A549 (cell line): ENCODE data around the gene ZNF367. TPM values are rescaled to one million over a fixed set of nuclear protein-coding genes. Genes with fewer than 3 reads are reported as not detected.
A peak's percentile ranks its signal among the peaks of the same experiment; 100 is the strongest.

Experiments used
- ATAC-seq, 2 experiments: fragments of 200-7000 bp in 1 of 2; fragments of >200 bp in 1 of 2; cut with Nextera tagmentation in 1 of 2; cut with Tn5 transposase in 1 of 2; 3 replicates each; pipeline versions ENCODE4 v1.8.0 to v1.9.1; 2018 to 2020; ENCODE audit warnings: mild to moderate bottlenecking in 1 of 2, moderate library complexity in 1 of 2
- CTCF ChIA-PET: fragments of 300-600 bp; sonication (Branson Sonifier 250); formaldehyde crosslinking; extraction: SDS; loops from one replicate; lab custom pipeline; 2021; ENCODE audit warnings: antibody characterized with exemption, inconsistent platforms; lab: Yijun Ruan, JAX
- POLR2A ChIA-PET: fragments of 350-600 bp; formaldehyde crosslinking; extraction: SDS; loops from one replicate; lab custom pipeline; 2021; ENCODE audit warnings: antibody characterized with exemption, inconsistent platforms; lab: Yijun Ruan, JAX
- DNase-seq, 2 experiments: peaks; one replicate each; pipeline versions ENCODE4 v3.0.0 to v3.0.0-alpha.2; 2011 to 2016; ENCODE audit warnings: low read depth in 1 of 2, low spot score in 1 of 2
- FAIRE-seq: peaks from 2 replicates; lab custom pipeline; 2011; peaks lifted over from hg19 to GRCh38; lab: Jason Lieb, UNC
- H3K27ac ChIP-seq, 2 experiments: fragments of >200 bp; sonication (Bioruptor Twin); formaldehyde crosslinking; 3 replicates each; pipeline ENCODE4 v1.5.1; 2016 to 2017
- H3K4me1 ChIP-seq: fragments of >200 bp; sonication (Bioruptor Twin); formaldehyde crosslinking; 3 replicates; pipeline ENCODE4 v1.6.1; 2016
- H3K4me2 ChIP-seq: fragments of >200 bp; sonication (Bioruptor Twin); formaldehyde crosslinking; 3 replicates; pipeline ENCODE4 v1.6.1; 2016
- H3K4me3 ChIP-seq: fragments of >200 bp; sonication (Bioruptor Twin); formaldehyde crosslinking; 3 replicates; pipeline ENCODE4 v1.5.1; 2016
- H3K9me3 ChIP-seq: fragments of >200 bp; sonication (Bioruptor Twin); formaldehyde crosslinking; 3 replicates; pipeline ENCODE4 v1.6.1; 2016
- BHLHE40 ChIP-seq: IDR thresholded peaks from 2 replicates; pipeline ENCODE4 v1.6.1; 2012; ENCODE audit warnings: low read depth, low read length, inconsistent platforms
- CBX2 ChIP-seq: fragments of 200-600 bp; sonication (generic); IDR thresholded peaks from 2 replicates; pipeline ENCODE4 v1.6.1; 2016; ENCODE audit warnings: low read depth, mild to moderate bottlenecking, borderline replicate concordance
- CHD2 ChIP-seq: fragments of 150-350 bp; IDR thresholded peaks from 2 replicates; pipeline ENCODE4 v1.6.1; 2014; ENCODE audit warnings: low read length; ENCODE audit not compliant: partially characterized antibody
- CHD4 ChIP-seq: fragments of 200-600 bp; sonication (generic); IDR thresholded peaks from 2 replicates; pipeline ENCODE4 v1.6.1; 2016; ENCODE audit warnings: antibody characterized with exemption, mild to moderate bottlenecking, borderline replicate concordance
- CTCF ChIP-seq: fragments of >200 bp; sonication (Bioruptor Twin); formaldehyde crosslinking; IDR thresholded peaks from 3 replicates; pipeline ENCODE4 v1.5.1; 2016
- EHF ChIP-seq: fragments of 250-450 bp; sonication (Bioruptor Pico); IDR thresholded peaks from 2 replicates; pipeline ENCODE4 v1.5.0; 2020; ENCODE audit warnings: mild to moderate bottlenecking
- EHMT2 ChIP-seq: fragments of 200-600 bp; sonication (generic); IDR thresholded peaks from 2 replicates; pipeline ENCODE4 v1.6.1; 2016; ENCODE audit warnings: antibody characterized with exemption, low read depth, mild to moderate bottlenecking, moderate library complexity
- ELK1 ChIP-seq: fragments of 150-350 bp; IDR thresholded peaks from 2 replicates; pipeline ENCODE4 v1.6.1; 2014; ENCODE audit warnings: low read depth, mild to moderate bottlenecking, low read length
- EP300 ChIP-seq, 2 experiments: fragments of >200 bp; sonication (Bioruptor Twin); formaldehyde crosslinking; IDR thresholded peaks; 2 replicates in 1 of 2; 3 replicates in 1 of 2; pipeline ENCODE4 v1.6.1; 2016 to 2017
- FOSL2 ChIP-seq, 2 experiments: fragments of 450-650 bp in 1 of 2; fragments of >200 bp in 1 of 2; sonication (Bioruptor Twin) in 1 of 2; formaldehyde crosslinking; IDR thresholded peaks; 2 replicates each; pipeline versions ENCODE4 v1.5.0 to v1.6.1; 2016 to 2020; ENCODE audit warnings: mild to moderate bottlenecking in 1 of 2, moderate library complexity in 1 of 2
- GATA3 ChIP-seq: IDR thresholded peaks from 2 replicates; pipeline ENCODE4 v1.6.1; 2012; ENCODE audit warnings: borderline replicate concordance
- HOXA7 ChIP-seq: fragments of 250-450 bp; sonication (Bioruptor Pico); IDR thresholded peaks from 2 replicates; pipeline ENCODE4 v1.5.0; 2020; ENCODE audit warnings: mild to moderate bottlenecking, moderate library complexity
- HOXB5 ChIP-seq: fragments of 250-450 bp; sonication (Bioruptor Pico); IDR thresholded peaks from 2 replicates; pipeline ENCODE4 v1.5.0; 2020; ENCODE audit warnings: mild to moderate bottlenecking, moderate library complexity
- JUN ChIP-seq, 2 experiments: fragments of >200 bp; sonication (Bioruptor Twin); formaldehyde crosslinking; IDR thresholded peaks; 2 replicates in 1 of 2; 3 replicates in 1 of 2; pipeline ENCODE4 v1.6.1; 2016 to 2017
- JUNB ChIP-seq: fragments of >200 bp; sonication (Bioruptor Twin); formaldehyde crosslinking; IDR thresholded peaks from 2 replicates; pipeline ENCODE4 v1.6.1; 2016
- KDM1A ChIP-seq: fragments of 200-600 bp; sonication (generic); IDR thresholded peaks from 2 replicates; pipeline ENCODE4 v1.6.1; 2016; ENCODE audit warnings: low read depth, mild to moderate bottlenecking
- MAFK ChIP-seq: fragments of 450-650 bp; IDR thresholded peaks from 2 replicates; pipeline ENCODE4 v1.6.1; 2014; ENCODE audit not compliant: partially characterized antibody
- MAZ ChIP-seq: fragments of 150-350 bp; IDR thresholded peaks from 2 replicates; pipeline ENCODE4 v1.6.1; 2014; ENCODE audit warnings: antibody characterized with exemption, low read depth, low read length, borderline replicate concordance
- MYC ChIP-seq: IDR thresholded peaks from 2 replicates; pipeline ENCODE4 v1.6.1; 2012; ENCODE audit warnings: mild to moderate bottlenecking, inconsistent platforms, low read length, improper control_type of control experiment, borderline replicate concordance
- NR3C1 ChIP-seq: fragments of >200 bp; sonication (Bioruptor Twin); formaldehyde crosslinking; IDR thresholded peaks from 3 replicates; pipeline ENCODE4 v1.6.1; 2017
- POLR2AphosphoS2 ChIP-seq: conservative IDR thresholded peaks from 2 replicates; pipeline ENCODE4 v1.6.1; 2012; ENCODE audit warnings: low read length, improper control_type of control experiment, inconsistent platforms
- RAD21 ChIP-seq, 2 experiments: fragments of >200 bp in 1 of 2; sonication (Bioruptor Twin) in 1 of 2; formaldehyde crosslinking in 1 of 2; IDR thresholded peaks in 1 of 2; conservative IDR thresholded peaks in 1 of 2; 2 replicates in 1 of 2; 3 replicates in 1 of 2; pipeline ENCODE4 v1.6.1; 2012 to 2018; ENCODE audit warnings: inconsistent platforms in 1 of 2
- RARB ChIP-seq: fragments of 250-450 bp; sonication (Bioruptor Pico); IDR thresholded peaks from 2 replicates; pipeline ENCODE4 v1.8.0; 2021; ENCODE audit warnings: mild to moderate bottlenecking, moderate library complexity
- RCOR1 ChIP-seq: fragments of 150-350 bp; IDR thresholded peaks from 2 replicates; pipeline ENCODE4 v1.6.1; 2014; ENCODE audit warnings: antibody characterized with exemption, low read length, low read depth
- RNF2 ChIP-seq: fragments of 200-600 bp; sonication (generic); IDR thresholded peaks from 2 replicates; pipeline ENCODE4 v1.6.1; 2016; ENCODE audit warnings: low read depth, mild to moderate bottlenecking, antibody characterized with exemption, moderate library complexity, borderline replicate concordance
- TP53 ChIP-seq: fragments of 250-450 bp; sonication (Bioruptor Pico); IDR thresholded peaks from 2 replicates; pipeline ENCODE4 v1.5.0; 2021; ENCODE audit warnings: mild to moderate bottlenecking, moderate library complexity
- ZC3H11A ChIP-seq: fragments of 450-650 bp; IDR thresholded peaks from 2 replicates; pipeline ENCODE4 v1.6.1; 2014; ENCODE audit warnings: antibody characterized with exemption, mild to moderate bottlenecking
- ZSCAN20 ChIP-seq: fragments of 250-450 bp; sonication (Bioruptor Pico); IDR thresholded peaks from 2 replicates; pipeline ENCODE4 v1.8.0; 2022; ENCODE audit warnings: mild to moderate bottlenecking, moderate library complexity
- WGBS: methylation state at CpG from one replicate; pipeline ENCODE4 v1.1.6; 2017; ENCODE audit errors: missing lambda C conversion rate; 5-methylcytosine and 5-hydroxymethylcytosine counted together
- polyA plus RNA-seq, 4 experiments: library from polyadenylated mRNA; depleted of rRNA in 3 of 4; stranded (reverse); fragments of >200 nt; fragmentation: RNase III in 1 of 4; extraction: RNeasy Plus Mini Kit Qiagen cat#74134 plus additional on column Dnase treatment in 1 of 4; gene quantifications; 2 replicates in 3 of 4; 3 replicates in 1 of 4; pipeline ENCODE4 v1.2.3, GENCODE V29; 2011 to 2017
- TF ChIP-seq, protein P1 (sequence below): IDR thresholded peaks from 2 replicates; pipeline ENCODE4 v1.6.1; 2012
- TF ChIP-seq, protein P2 (sequence below): fragments of 250-450 bp; sonication (Bioruptor Pico); IDR thresholded peaks from 2 replicates; pipeline ENCODE4 v1.5.0; 2020; ENCODE audit warnings: low read depth, mild to moderate bottlenecking, moderate library complexity
- TF ChIP-seq, protein P3 (sequence below): IDR thresholded peaks from 2 replicates; pipeline ENCODE4 v1.6.1; 2012; ENCODE audit warnings: low read depth, borderline replicate concordance
- TF ChIP-seq, protein P4 (sequence below): fragments of 450-650 bp; IDR thresholded peaks from 2 replicates; pipeline ENCODE4 v1.6.1; 2014; ENCODE audit warnings: antibody characterized with exemption
- TF ChIP-seq, protein P5 (sequence below): fragments of 250-450 bp; sonication (Bioruptor Pico); IDR thresholded peaks from 2 replicates; pipeline ENCODE4 v1.5.0; 2021; ENCODE audit warnings: mild to moderate bottlenecking, moderate library complexity, borderline replicate concordance

ZNF367 gene
- polyA plus RNA-seq, 2 of the 4 experiments (the other 2 are of a cell fraction), result 4.8 to 8.3 TPM

DNA sequence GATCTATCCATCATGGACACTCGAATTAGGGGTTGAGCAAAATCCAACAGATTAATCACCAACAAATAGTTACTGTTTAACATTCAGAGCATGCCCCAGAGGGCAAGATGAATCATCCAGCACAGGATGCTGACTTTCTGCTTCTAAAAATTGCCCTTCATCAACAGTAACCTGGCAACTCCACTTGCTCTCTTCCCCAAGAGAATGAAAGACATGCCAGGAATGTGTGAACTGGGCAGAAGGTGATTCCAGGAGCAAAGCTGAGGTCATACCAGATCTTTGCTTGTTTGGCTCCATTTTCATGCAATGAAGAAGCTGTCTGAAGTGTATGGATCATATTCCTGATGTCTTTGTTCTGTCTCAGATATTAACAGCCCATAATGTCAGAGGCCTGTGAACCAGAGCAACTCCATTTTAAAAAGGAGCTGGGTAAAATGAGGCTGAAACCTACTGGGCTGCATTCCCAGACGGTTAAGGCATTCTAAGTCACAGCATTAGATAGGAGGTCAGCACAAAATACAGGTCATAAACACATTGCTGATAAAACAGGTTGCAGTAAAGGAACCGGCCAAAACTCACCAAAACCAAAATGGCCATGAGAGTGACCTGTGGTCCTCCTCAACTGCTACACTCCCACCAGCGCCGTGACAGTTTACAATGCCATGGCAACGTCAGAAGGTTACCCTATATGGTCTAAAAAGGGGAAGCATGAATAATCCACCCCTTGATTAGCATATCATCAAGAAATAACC lies 2.5 kb upstream of the ZNF367 start:
- Histone ChIP-seq H3K4me1 (peaks cover 25% of the 10 kb centered on the region), H3K27ac (peak overlapping the region; percentile 95 to 99), H3K9me3 (no peaks in the 10 kb centered on the region), H3K4me3 (no peak overlapping the region; the same call in 2 of the 3 replicates), H3K4me2 (peak overlapping the region; percentile 75)
- WGBS, result 18% methylated on average over 6 of the region's 6 CpGs
- ChIA-PET POLR2A (interaction anchor here (1.1 to 1.2 kb wide), 2 partner anchors 29 to 37 kb away, joined by 3 to 6 read pairs; partner anchors contain the start of genes HABP4 and SLC35D2), CTCF (no interaction called here)
- FAIRE-seq, result peak; percentile 96
- ATAC-seq, result peak; percentile 49 to 55
- peak; percentile 92 to 96 for DNase-seq
- TF ChIP-seq ZSCAN20 (CRISPR knock-in tag) (peak; percentile 97), ELK1 (no peak), EHMT2 (no peak), CHD4 (no peak), MYC (no peak), NR3C1 (no peak), CBX2 (no peak), BHLHE40 (no peak), EP300 (IDR thresholded peaks at IDR 0.05) (peak; percentile 16 to 67; a peak in 1 of 5 replicates), RARB (peak; percentile 96), HOXB5 (CRISPR knock-in tag) (peak; percentile 100), KDM1A (no peak), FOSL2 (IDR thresholded peaks at IDR 0.05) (peak; percentile 92), FOSL2 (CRISPR knock-in tag; IDR thresholded peaks at IDR 0.05) (peak; percentile 97), CHD2 (no peak), HOXA7 (CRISPR knock-in tag) (peak; percentile 99), CTCF (no peak), JUNB (peak; percentile 91), JUN (IDR thresholded peaks at IDR 0.05) (peak in 1 of 2 experiments; percentile 88; a peak in 4 of 5 replicates), RCOR1 (no peak), EHF (CRISPR knock-in tag) (peak; percentile 100), TP53 (peak; percentile 99), MAZ (no peak), RAD21 (conservative IDR thresholded peaks at IDR 0.05 in 1 of 2, IDR thresholded peaks at IDR 0.05 in 1 of 2) (peak in 1 of 2 experiments; percentile 20; a peak in 3 of 5 replicates), ZC3H11A (no peak), GATA3 (peak; percentile 88; the same call in 1 of the 2 replicates), MAFK (peak; percentile 82), POLR2AphosphoS2 (no peak), RNF2 (no peak)
- TF ChIP-seq, protein P1, sequence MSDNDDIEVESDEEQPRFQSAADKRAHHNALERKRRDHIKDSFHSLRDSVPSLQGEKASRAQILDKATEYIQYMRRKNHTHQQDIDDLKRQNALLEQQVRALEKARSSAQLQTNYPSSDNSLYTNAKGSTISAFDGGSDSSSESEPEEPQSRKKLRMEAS, result peak; percentile 83
- TF ChIP-seq, protein P2, sequence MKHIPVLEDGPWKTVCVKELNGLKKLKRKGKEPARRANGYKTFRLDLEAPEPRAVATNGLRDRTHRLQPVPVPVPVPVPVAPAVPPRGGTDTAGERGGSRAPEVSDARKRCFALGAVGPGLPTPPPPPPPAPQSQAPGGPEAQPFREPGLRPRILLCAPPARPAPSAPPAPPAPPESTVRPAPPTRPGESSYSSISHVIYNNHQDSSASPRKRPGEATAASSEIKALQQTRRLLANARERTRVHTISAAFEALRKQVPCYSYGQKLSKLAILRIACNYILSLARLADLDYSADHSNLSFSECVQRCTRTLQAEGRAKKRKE, result peak; percentile 100
- TF ChIP-seq, protein P3, sequence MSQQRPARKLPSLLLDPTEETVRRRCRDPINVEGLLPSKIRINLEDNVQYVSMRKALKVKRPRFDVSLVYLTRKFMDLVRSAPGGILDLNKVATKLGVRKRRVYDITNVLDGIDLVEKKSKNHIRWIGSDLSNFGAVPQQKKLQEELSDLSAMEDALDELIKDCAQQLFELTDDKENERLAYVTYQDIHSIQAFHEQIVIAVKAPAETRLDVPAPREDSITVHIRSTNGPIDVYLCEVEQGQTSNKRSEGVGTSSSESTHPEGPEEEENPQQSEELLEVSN, result no peak
- TF ChIP-seq, protein P4, sequence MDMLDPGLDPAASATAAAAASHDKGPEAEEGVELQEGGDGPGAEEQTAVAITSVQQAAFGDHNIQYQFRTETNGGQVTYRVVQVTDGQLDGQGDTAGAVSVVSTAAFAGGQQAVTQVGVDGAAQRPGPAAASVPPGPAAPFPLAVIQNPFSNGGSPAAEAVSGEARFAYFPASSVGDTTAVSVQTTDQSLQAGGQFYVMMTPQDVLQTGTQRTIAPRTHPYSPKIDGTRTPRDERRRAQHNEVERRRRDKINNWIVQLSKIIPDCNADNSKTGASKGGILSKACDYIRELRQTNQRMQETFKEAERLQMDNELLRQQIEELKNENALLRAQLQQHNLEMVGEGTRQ, result no peak
- TF ChIP-seq, protein P5, sequence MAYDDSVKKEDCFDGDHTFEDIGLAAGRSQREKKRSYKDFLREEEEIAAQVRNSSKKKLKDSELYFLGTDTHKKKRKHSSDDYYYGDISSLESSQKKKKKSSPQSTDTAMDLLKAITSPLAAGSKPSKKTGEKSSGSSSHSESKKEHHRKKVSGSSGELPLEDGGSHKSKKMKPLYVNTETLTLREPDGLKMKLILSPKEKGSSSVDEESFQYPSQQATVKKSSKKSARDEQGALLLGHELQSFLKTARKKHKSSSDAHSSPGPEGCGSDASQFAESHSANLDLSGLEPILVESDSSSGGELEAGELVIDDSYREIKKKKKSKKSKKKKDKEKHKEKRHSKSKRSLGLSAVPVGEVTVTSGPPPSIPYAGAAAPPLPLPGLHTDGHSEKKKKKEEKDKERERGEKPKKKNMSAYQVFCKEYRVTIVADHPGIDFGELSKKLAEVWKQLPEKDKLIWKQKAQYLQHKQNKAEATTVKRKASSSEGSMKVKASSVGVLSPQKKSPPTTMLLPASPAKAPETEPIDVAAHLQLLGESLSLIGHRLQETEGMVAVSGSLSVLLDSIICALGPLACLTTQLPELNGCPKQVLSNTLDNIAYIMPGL (CRISPR knock-in tag), result peak; percentile 99
